HG02759 (cell line): ENCODE data around the gene DPYSL5.

ENCODE experiments used
- ATAC-seq: cut with Tn5 transposase; IDR thresholded peaks from one replicate; pipeline ENCODE4 v1.9.1; 2021; ENCODE audit warnings: mild to moderate bottlenecking, moderate library complexity; ENCODE audit not compliant: unreplicated experiment

DPYSL5 gene

DNA sequence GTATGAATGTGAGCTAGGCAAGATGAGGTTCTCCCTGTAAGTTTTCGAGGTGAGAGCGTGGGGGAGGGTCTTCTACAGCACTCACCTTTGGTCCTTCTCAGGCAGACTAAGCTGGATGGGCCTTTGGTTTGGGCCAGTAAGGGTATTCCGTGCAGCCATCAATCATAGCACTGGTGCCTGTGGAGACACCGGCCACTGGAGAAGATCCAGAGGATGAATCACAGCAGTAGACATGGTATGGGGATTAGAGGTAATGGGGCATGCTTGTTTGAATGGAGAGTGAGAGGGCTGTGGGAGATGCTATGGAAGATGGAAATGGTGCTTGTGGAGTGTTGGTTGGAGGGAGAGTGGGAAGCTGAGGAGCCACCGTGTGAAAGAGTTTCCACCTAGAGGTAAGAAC is 138.6 kb downstream of the DPYSL5 start:
- ATAC-seq = no peak

DNA sequence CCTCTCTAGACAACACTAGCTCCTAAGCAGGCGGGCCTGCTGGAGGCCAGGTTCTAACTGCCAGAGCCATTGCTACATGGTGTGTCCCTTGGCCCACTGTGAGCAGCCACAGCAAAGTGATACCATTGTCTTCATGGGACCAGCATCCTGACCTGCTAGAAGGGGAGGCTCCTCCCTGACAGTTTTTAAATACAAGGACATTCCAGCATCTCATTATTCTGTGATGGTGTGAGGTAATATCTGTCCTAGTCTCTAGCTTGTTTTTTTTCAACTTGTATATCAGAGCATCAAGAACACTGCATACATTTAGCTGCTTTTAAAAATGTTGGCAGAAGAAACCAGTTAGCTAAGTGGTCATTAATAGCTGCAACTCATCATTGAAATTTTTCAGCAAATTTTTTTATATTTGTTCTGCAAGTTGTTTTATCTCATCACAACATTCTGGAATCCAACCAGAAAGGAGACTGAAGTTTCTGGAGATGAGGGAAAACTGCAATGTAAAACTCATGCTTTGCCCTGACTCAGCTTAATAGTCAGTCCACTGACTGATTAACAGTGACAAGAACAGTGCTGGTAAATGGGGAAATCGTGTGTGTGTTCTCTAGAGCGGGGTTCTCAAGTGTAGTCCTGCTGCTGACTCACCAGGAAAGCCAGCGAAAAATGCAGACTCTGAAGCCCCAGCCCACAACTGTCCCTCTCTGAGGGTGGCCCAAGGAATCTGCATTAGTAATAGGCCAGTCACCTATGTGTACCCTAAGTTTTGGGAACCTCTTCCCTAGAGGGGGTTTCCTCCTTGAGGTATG is 140.3 kb downstream of the DPYSL5 start:
- no peak for ATAC-seq

GRCh38 chr2:26989156-26989555 is 141.2 kb downstream of the DPYSL5 start:
- ATAC-seq = no peak

DNA sequence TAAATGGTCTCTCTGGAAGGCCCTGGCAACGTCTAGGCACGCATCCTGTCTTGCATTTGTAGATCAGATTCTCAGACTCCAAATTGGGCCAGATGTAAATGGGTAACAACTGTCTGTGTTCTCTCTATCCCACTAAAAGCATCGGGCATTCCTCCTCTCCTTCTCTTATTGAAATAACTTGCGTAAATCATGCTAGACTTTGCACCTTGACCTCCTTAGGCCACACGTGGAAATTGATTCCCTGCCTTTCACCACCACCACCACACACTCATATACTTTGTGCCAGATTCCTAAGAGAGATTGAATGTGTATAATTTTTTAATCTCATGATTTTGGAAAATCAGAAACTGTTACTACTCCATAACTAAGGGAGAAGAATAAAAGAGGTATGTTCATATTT is 143.8 kb downstream of the DPYSL5 start:
- no peak for ATAC-seq

GRCh38 chr2:26993768-26994167 is 145.8 kb downstream of the DPYSL5 start:
- no peak for ATAC-seq

- no peak for ATAC-seq
Observed at GRCh38 chr2:26994983-26995382, 147.1 kb downstream of the DPYSL5 start.

DNA sequence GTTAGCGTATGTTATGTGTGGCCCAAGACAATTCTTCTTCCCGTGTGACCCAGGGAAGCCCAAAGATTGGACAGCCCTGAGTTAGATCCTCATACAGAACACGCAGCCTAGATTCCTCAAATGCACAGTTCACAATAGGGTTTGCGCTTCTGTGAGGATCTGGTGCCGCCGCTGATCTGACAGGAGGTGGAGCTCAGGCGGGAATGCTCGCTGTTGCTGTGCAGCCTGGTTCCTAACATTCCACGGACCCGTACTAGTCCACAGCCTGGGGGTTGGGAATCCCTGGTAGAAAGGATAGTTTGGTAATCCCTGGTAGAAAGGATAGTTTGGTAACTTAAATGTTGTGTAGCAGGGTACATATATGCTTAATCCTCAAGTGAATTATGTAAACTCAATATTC is 149.5 kb downstream of the DPYSL5 start:
- no peak for ATAC-seq

GRCh38 chr2:26998323-26998722 is 150.4 kb downstream of the DPYSL5 start:
- ATAC-seq = no peak
